ENCODE measurements around the gene VPS51. TPM values are rescaled to one million over a fixed set of nuclear protein-coding genes. Genes with fewer than 3 reads are reported as not detected.

Gene VPS51
- total RNA-seq, 1 donor from 2014 or later, result 41.4 TPM

DNA sequence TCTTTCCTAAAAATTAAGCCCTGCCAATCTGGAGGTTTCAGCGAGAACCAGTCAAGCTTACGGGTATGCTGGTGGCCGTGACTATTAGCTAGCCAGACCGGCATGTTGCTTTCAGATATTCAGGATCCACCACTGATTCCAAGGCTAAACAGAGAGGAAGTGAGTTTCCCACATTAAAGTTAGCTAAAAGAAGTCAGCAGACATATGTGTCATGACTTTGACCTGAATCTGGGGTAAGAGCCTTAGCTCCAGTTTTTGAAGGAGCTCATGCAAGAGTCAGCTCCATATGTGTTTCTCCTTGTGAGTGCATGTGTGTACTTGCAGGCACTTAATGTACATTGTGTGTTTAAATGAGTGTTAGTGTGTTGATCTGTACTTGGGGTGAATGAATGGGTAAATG is 10.6 kb upstream of the VPS51 start:
- H2AFZ ChIP-seq (ENCODE audit: low read depth, low read length), result no peak overlapping the region
- no peaks in the 10 kb centered on the region for H3K9me3 Mint-ChIP-seq (ENCODE audit: unreplicated experiment)
- no peaks in the 10 kb centered on the region for H3K9me3 ChIP-seq (ENCODE audit: insufficient read depth, low read depth, low read length)
- peak overlapping the region; percentile 95 for H3K4me2 ChIP-seq (ENCODE audit: low read length)
- TF ChIP-seq, protein P1, sequence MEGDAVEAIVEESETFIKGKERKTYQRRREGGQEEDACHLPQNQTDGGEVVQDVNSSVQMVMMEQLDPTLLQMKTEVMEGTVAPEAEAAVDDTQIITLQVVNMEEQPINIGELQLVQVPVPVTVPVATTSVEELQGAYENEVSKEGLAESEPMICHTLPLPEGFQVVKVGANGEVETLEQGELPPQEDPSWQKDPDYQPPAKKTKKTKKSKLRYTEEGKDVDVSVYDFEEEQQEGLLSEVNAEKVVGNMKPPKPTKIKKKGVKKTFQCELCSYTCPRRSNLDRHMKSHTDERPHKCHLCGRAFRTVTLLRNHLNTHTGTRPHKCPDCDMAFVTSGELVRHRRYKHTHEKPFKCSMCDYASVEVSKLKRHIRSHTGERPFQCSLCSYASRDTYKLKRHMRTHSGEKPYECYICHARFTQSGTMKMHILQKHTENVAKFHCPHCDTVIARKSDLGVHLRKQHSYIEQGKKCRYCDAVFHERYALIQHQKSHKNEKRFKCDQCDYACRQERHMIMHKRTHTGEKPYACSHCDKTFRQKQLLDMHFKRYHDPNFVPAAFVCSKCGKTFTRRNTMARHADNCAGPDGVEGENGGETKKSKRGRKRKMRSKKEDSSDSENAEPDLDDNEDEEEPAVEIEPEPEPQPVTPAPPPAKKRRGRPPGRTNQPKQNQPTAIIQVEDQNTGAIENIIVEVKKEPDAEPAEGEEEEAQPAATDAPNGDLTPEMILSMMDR (IDR thresholded peaks at IDR 0.05; ENCODE audit: insufficient read depth, low read depth, low read length), result no peak
- no peak for TF ChIP-seq EZH2 (IDR thresholded peaks at IDR 0.05; ENCODE audit: insufficient read depth, low read length)
- peak overlapping the region; percentile 99 for H3K9ac ChIP-seq (ENCODE audit: low read length)
- peak overlapping the region; percentile 1 for H3K27ac Mint-ChIP-seq (ENCODE audit: unreplicated experiment)
- H3K4me3 ChIP-seq (ENCODE audit: insufficient read depth, low read depth, low read length), result peak overlapping the region; percentile 98
- no peak for DNase-seq (ENCODE audit: low read depth)
- H4K20me1 ChIP-seq (ENCODE audit: insufficient read depth, low read length), result no peaks in the 10 kb centered on the region
- peaks cover 56% of the 10 kb centered on the region for H3K79me2 ChIP-seq (ENCODE audit: insufficient read depth, low read length)
- peaks cover 9% of the 10 kb centered on the region for H3K4me1 Mint-ChIP-seq (ENCODE audit: low read depth, unreplicated experiment)
- H3K4me3 Mint-ChIP-seq (ENCODE audit: unreplicated experiment), result peak overlapping the region; percentile 96
- H3K4me1 ChIP-seq (ENCODE audit: insufficient read depth, low read length), result peaks cover 15% of the 10 kb centered on the region
- no peak overlapping the region for H3K27ac ChIP-seq (ENCODE audit: low read depth, low read length)
- H3K36me3 ChIP-seq (ENCODE audit: insufficient read depth, low read length), result peaks cover 13% of the 10 kb centered on the region
- no peak for FAIRE-seq
- H3K36me3 Mint-ChIP-seq (ENCODE audit: low read depth, unreplicated experiment), result peaks cover 16% of the 10 kb centered on the region
- no peaks in the 10 kb centered on the region for H3K27me3 ChIP-seq (ENCODE audit: insufficient read depth, low read length)
- no peaks in the 10 kb centered on the region for H3K27me3 Mint-ChIP-seq (ENCODE audit: low read depth, unreplicated experiment)

DNA sequence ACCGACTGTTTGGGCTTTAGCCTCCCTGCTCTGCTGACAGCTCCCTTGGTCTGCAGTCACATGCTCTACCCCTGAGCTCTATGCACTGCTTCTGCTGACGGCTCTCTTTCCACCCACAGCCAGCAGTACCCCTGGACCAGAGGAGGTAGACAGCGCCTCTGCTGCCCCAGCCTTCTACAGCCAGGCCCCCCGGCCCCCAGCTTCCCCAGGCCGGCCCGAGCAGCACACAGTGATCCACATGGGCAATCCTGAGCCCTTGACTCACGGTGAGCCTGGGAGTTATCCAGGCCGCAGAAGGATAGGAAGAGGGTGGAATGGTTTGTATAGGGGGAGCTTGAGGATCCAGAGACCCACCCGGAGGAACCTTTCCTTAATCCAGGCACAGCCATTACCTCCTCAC is 9.2 kb upstream of the VPS51 start:
- H3K27ac ChIP-seq (ENCODE audit: low read depth, low read length), result no peak overlapping the region
- peaks cover 15% of the 10 kb centered on the region for H3K4me1 ChIP-seq (ENCODE audit: insufficient read depth, low read length)
- no peak for TF ChIP-seq EZH2 (IDR thresholded peaks at IDR 0.05; ENCODE audit: insufficient read depth, low read length)
- TF ChIP-seq, protein P1 (IDR thresholded peaks at IDR 0.05; ENCODE audit: insufficient read depth, low read depth, low read length), result no peak
- Mint-ChIP-seq H3K27ac (ENCODE audit: unreplicated experiment) (no peak overlapping the region), H3K36me3 (ENCODE audit: low read depth, unreplicated experiment) (peaks cover 16% of the 10 kb centered on the region), H3K9me3 (ENCODE audit: unreplicated experiment) (no peaks in the 10 kb centered on the region), H3K4me3 (ENCODE audit: unreplicated experiment) (no peak overlapping the region), H3K27me3 (ENCODE audit: low read depth, unreplicated experiment) (no peaks in the 10 kb centered on the region), H3K4me1 (ENCODE audit: low read depth, unreplicated experiment) (peaks cover 9% of the 10 kb centered on the region)
- no peak overlapping the region for H2AFZ ChIP-seq (ENCODE audit: low read depth, low read length)
- H4K20me1 ChIP-seq (ENCODE audit: insufficient read depth, low read length), result no peaks in the 10 kb centered on the region
- DNase-seq (ENCODE audit: low read depth) (no peak), FAIRE-seq (no peak)
- no peak overlapping the region for H3K4me2 ChIP-seq (ENCODE audit: low read length)
- no peak overlapping the region for H3K4me3 ChIP-seq (ENCODE audit: insufficient read depth, low read depth, low read length)
- H3K27me3 ChIP-seq (ENCODE audit: insufficient read depth, low read length), result no peaks in the 10 kb centered on the region
- H3K79me2 ChIP-seq (ENCODE audit: insufficient read depth, low read length), result peaks cover 44% of the 10 kb centered on the region
- H3K36me3 ChIP-seq (ENCODE audit: insufficient read depth, low read length), result peaks cover 9% of the 10 kb centered on the region
- H3K9me3 ChIP-seq (ENCODE audit: insufficient read depth, low read depth, low read length), result no peaks in the 10 kb centered on the region
- no peak overlapping the region for H3K9ac ChIP-seq (ENCODE audit: low read length)

DNA sequence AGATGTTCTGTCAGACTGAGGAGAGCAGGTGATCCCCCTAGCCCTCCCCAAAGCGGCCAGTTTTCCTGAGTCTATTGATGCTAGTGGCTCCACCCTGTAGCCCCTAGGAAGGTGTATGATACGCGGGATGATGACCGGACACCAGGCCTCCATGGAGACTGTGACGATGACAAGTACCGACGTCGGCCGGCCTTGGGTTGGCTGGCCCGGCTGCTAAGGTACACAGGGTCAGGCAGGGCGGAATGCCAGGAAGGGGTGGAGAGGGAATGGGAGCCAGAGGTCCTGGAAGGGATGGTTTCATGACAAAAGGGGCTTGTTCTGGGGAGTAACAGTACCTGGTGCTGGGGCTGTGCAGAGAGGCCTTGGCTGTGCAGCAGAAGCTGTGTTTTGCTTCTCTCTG is 8.8 kb upstream of the VPS51 start:
- TF ChIP-seq EZH2 (IDR thresholded peaks at IDR 0.05; ENCODE audit: insufficient read depth, low read length), result no peak
- TF ChIP-seq, protein P1 (IDR thresholded peaks at IDR 0.05; ENCODE audit: insufficient read depth, low read depth, low read length), result no peak
- no peak overlapping the region for H3K4me3 ChIP-seq (ENCODE audit: insufficient read depth, low read depth, low read length)
- no peak overlapping the region for H3K27ac Mint-ChIP-seq (ENCODE audit: unreplicated experiment)

More for the DNA sequence above, 8.8 kb upstream of the VPS51 start:
- DNase-seq (ENCODE audit: low read depth), result no peak
- H3K36me3 ChIP-seq (ENCODE audit: insufficient read depth, low read length), result peaks cover 6% of the 10 kb centered on the region
- Mint-ChIP-seq H3K4me3 (ENCODE audit: unreplicated experiment) (no peak overlapping the region), H3K4me1 (ENCODE audit: low read depth, unreplicated experiment) (peaks cover 9% of the 10 kb centered on the region), H3K36me3 (ENCODE audit: low read depth, unreplicated experiment) (peaks cover 16% of the 10 kb centered on the region), H3K9me3 (ENCODE audit: unreplicated experiment) (no peaks in the 10 kb centered on the region), H3K27me3 (ENCODE audit: low read depth, unreplicated experiment) (no peaks in the 10 kb centered on the region)
- peaks cover 15% of the 10 kb centered on the region for H3K4me1 ChIP-seq (ENCODE audit: insufficient read depth, low read length)
- peaks cover 40% of the 10 kb centered on the region for H3K79me2 ChIP-seq (ENCODE audit: insufficient read depth, low read length)
- no peak overlapping the region for H3K27ac ChIP-seq (ENCODE audit: low read depth, low read length)
- no peaks in the 10 kb centered on the region for H3K9me3 ChIP-seq (ENCODE audit: insufficient read depth, low read depth, low read length)
- no peaks in the 10 kb centered on the region for H3K27me3 ChIP-seq (ENCODE audit: insufficient read depth, low read length)
- no peak overlapping the region for H3K4me2 ChIP-seq (ENCODE audit: low read length)
- H3K9ac ChIP-seq (ENCODE audit: low read length), result no peak overlapping the region
- H4K20me1 ChIP-seq (ENCODE audit: insufficient read depth, low read length), result no peaks in the 10 kb centered on the region
- no peak for FAIRE-seq
- no peak overlapping the region for H2AFZ ChIP-seq (ENCODE audit: low read depth, low read length)
